Measurements from ENCODE around the gene MTHFD1L.
"Not testable (repeated sequence)": the region's sequence is repeated elsewhere in the genome, so short reads cannot be mapped to it uniquely, and the experiment has no call there.

GRCh38 chr6:150828107-150828506 is 37.4 kb upstream of the MTHFD1L start:
- not testable (repeated sequence) for TF ChIP-seq CTCF (IDR thresholded peaks at IDR 0.05; ENCODE audit: insufficient read depth, low read depth, low read length); EZH2 (IDR thresholded peaks at IDR 0.05; ENCODE audit: insufficient read depth, low read length)

Measured in astrocyte (in vitro differentiated cells and primary cell).